GM21576 (cell line): ENCODE measurements around the gene ALDH3B1.

Experiments used
- ATAC-seq: cut with Tn5 transposase; IDR thresholded peaks from one replicate; pipeline ENCODE4 v1.9.1; 2021; ENCODE audit warnings: mild to moderate bottlenecking, moderate library complexity; ENCODE audit not compliant: unreplicated experiment

Gene ALDH3B1

DNA sequence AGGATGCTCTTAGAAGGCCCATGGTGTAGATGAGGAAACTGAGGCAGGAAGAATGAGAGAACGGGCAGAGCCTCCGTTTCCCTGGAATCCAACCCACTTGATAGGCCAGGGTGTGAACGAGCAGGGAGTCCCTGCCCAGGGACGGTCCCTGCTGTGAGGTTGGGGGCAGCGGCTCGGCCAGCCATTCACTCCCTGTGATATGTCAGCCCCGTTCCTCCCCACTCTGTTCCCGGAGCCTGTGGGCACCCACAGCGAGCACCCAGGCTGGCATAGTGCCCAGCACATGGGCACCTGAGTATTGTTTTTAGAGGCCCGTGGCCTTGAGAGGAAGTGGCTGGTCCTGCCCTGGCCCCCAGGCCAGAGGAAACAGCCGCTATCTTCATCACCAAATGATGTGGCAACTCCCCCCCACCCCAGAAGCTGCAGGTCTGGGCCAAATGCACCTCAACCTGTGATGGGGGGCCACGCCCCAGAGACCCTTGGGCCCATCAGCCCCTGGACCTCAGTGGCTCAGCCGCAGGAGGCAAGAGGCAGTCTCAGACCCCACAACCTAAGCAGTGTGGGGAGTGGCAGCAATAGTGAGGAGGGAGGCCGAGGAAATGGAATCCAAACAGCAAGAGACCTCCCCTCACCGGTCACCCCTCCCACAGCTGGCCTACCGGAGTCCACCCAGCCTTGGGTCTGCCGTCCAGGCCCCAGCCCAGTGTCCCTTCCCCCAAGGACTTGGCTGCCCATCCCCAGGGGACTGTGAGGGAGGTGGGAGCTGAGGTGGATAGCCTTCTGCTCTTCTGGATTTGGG is 2.1 kb downstream of the ALDH3B1 start:
- no peak for ATAC-seq

DNA sequence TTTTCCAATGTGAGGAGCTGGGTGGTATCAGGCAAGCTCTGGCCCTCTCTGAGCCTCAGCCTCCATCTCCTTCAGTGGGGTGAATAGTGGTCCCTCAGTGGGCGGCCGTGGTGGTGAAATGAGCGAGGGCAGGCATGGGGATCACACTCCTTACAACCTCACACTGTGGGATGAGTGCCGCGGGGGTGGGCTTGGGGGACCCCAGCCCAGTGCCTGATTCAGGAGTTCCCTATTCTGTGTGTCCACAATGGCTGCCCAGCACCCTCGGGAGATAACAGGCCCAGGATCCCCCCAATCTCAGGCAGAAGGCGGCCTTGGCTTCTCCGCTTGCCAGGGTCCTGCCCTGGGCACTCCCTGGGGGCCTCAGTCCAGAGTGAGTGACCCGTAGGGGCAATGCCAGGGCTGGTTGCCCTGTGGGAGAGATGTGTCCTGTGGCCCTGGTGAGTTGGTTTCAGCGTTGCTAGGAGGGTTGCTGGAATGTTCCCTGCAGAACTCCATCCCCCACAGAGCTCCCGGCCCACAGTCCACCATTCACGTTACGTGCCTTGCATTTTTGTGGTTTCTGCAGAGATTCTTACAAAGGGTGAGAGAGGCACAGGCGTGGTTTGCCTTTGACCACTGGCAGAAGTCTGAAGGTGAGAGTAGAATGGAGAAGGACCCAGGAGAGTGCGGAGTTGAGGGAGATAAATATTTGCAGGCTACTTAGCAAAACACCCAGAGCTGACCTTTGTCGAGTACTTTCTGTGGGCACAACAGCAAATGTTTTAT is 2.9 kb downstream of the ALDH3B1 start:
- ATAC-seq: no peak

- no peak for ATAC-seq
Measured at GRCh38 chr11:68013611-68014156, 3.6 kb downstream of the ALDH3B1 start.

GRCh38 chr11:68014157-68014946 is 4.2 kb downstream of the ALDH3B1 start:
- no peak for ATAC-seq

GRCh38 chr11:68014947-68015447 is 4.9 kb downstream of the ALDH3B1 start:
- no peak for ATAC-seq

GRCh38 chr11:68015467-68015866 is 5.3 kb downstream of the ALDH3B1 start:
- ATAC-seq: no peak

GRCh38 chr11:68016161-68016903 is 6.2 kb downstream of the ALDH3B1 start:
- ATAC-seq: no peak

- no peak for ATAC-seq
Measured at GRCh38 chr11:68016904-68017817, 7.0 kb downstream of the ALDH3B1 start.

DNA sequence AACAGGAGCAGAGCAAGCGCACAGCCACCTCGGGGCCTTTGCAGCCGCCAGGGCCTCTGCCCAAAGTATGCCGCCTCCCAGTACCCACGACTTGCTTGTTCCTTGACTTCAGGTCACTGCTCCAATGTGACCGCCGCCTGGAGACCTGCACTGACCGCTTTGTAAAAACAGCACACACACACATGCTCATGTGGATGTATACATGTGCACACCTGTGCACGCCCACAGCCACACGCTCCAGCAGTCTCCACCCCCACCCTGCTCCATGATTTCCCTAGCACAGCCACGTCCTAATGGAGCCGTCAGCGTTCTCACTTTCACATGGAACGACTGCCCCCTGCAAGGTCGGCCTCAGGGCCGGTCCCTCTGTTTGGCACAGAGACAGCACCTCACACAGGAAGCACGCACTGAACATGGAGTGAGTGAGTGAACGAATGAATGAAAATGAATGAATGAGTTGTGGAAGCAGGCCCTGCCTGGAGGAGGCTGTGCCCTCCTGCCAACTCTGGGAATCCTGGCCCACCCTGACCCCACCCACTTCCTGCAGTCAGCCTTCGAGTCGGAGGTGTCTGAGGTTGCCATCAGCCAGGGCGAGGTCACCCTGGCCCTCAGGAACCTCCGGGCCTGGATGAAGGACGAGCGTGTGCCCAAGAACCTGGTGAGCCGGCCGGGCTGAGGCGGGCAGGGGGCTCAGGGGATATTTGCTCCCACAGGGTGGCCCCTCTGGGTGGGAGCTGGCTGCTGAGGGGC is 8.0 kb downstream of the ALDH3B1 start:
- ATAC-seq: no peak

- ATAC-seq: no peak
Measured at GRCh38 chr11:68018730-68019190, 8.6 kb downstream of the ALDH3B1 start.

GRCh38 chr11:68019486-68019885 is 9.4 kb downstream of the ALDH3B1 start:
- no peak for ATAC-seq

- no peak for ATAC-seq
Measured at GRCh38 chr11:68020575-68020974, 10.4 kb downstream of the ALDH3B1 start.

DNA sequence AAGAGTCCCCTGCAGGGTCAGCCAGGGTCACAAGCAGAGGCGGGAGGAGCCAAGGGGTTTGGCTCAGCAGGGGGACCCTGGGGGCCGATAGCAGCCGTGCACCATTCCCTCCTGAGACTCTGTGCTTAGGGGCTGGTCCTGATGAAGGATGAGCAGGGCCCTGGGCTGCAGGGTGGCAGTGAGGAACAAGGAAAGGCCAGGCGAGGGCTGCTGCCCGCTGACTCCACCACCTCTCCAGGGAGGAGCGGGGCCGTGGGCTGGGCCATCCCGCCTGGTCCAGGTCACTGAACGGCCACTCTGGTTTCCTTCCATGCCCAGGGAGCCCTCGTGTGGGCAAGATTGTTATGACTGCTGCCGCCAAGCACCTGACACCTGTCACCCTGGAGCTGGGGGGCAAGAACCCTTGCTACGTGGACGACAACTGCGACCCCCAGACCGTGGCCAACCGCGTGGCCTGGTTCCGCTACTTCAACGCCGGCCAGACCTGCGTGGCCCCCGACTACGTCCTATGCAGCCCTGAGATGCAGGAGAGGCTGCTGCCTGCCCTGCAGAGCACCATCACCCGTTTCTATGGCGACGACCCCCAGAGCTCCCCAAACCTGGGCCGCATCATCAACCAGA is 11.2 kb downstream of the ALDH3B1 start:
- no peak for ATAC-seq

GRCh38 chr11:68022531-68022930 is 12.4 kb downstream of the ALDH3B1 start:
- ATAC-seq: no peak

DNA sequence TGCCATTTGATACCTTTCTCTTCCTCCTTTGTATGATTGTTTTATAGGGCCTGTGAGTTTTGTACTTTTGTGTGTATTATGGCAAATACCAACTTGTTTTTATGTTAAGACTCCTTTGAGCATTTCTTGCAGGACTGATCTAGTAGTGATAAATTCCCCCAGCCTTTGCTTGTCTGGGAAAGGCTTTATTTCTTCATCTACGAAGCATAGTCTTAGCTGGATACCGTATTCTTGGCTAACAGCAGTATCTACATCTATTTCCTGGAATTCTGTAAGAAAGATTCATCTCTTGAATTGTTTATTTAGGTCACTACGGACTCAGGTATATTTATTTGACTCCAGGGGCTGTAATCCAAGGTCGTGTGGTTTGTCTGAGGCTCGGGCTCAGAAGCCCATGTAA is 14.4 kb downstream of the ALDH3B1 start:
- ATAC-seq: no peak

DNA sequence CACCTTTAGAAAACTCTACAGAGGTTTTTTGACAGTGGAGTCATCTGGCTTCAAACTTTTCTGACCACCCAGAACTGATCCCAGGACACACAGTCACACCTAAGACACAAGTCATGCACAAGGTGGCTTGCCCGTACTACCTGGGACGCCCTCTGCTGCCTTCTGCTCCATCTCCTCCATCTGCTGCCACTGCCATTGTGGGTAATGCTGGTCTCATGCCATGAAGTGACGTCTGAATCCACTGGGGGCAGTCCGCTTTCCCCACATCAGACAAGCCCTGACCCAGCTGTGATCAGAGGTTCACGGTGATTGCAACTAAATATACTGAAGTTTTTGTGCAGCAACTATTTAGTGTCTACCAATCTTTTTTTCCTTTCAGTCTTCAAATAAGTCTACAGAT is 14.9 kb downstream of the ALDH3B1 start:
- no peak for ATAC-seq

- ATAC-seq: no peak
Measured at GRCh38 chr11:68026391-68027105, 16.4 kb downstream of the ALDH3B1 start.
